ENCODE data around the gene C17orf107. TPM values are rescaled to one million over a fixed set of nuclear protein-coding genes. Genes with fewer than 3 reads are reported as not detected.

C17orf107 gene
- total and polyA plus RNA-seq, 2 of the 13 experiments (the other 11 are each of a cell fraction or from before 2014, with no cell fraction given): 0.20 to 0.59 TPM

DNA sequence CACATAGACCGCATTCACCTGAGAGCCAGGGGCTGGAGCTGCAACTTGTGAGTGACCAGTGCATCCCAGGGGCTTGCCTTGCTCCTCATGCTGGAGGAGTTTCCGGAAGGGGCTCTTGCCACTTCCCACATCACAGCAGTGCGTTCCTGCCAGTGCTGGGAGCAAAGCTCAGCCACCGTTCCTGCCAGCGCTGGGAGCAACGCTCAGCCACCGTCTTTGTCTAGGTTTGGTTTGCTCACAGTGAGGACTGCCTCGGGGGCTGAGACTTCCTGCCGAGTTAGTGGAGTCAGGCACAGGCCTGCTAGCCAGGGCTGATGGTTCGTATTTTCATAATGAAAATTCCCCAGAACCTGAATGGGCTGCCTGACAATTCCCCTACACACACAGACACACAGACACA, 9.0 kb downstream of the C17orf107 start (continued):
- TF ChIP-seq, protein P1, sequence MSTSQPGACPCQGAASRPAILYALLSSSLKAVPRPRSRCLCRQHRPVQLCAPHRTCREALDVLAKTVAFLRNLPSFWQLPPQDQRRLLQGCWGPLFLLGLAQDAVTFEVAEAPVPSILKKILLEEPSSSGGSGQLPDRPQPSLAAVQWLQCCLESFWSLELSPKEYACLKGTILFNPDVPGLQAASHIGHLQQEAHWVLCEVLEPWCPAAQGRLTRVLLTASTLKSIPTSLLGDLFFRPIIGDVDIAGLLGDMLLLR (CRISPR knock-in tag; IDR thresholded peaks at IDR 0.05): no peak
- TF ChIP-seq ZNF839 (CRISPR knock-in tag; IDR thresholded peaks at IDR 0.05; ENCODE audit: borderline replicate concordance): 0 out of 2 replicates have a peak, but pooled peaks have one; percentile 34
- no peak for TF ChIP-seq ZBTB1 (CRISPR knock-in tag; IDR thresholded peaks at IDR 0.05; ENCODE audit: borderline replicate concordance)
- TF ChIP-seq, protein P2, sequence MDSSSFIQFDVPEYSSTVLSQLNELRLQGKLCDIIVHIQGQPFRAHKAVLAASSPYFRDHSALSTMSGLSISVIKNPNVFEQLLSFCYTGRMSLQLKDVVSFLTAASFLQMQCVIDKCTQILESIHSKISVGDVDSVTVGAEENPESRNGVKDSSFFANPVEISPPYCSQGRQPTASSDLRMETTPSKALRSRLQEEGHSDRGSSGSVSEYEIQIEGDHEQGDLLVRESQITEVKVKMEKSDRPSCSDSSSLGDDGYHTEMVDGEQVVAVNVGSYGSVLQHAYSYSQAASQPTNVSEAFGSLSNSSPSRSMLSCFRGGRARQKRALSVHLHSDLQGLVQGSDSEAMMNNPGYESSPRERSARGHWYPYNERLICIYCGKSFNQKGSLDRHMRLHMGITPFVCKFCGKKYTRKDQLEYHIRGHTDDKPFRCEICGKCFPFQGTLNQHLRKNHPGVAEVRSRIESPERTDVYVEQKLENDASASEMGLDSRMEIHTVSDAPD (CRISPR knock-in tag; IDR thresholded peaks at IDR 0.05): no peak
- TF ChIP-seq PCBP2 (optimal IDR thresholded peaks at IDR 0.05; ENCODE audit: low read depth, low read length, poor library complexity, severe bottlenecking): no peak
- TF ChIP-seq, protein P3, sequence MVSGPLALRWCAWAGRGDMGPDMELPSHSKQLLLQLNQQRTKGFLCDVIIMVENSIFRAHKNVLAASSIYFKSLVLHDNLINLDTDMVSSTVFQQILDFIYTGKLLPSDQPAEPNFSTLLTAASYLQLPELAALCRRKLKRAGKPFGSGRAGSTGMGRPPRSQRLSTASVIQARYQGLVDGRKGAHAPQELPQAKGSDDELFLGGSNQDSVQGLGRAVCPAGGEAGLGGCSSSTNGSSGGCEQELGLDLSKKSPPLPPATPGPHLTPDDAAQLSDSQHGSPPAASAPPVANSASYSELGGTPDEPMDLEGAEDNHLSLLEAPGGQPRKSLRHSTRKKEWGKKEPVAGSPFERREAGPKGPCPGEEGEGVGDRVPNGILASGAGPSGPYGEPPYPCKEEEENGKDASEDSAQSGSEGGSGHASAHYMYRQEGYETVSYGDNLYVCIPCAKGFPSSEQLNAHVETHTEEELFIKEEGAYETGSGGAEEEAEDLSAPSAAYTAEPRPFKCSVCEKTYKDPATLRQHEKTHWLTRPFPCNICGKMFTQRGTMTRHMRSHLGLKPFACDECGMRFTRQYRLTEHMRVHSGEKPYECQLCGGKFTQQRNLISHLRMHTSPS (CRISPR knock-in tag; IDR thresholded peaks at IDR 0.05; ENCODE audit: low read depth): peak; percentile 78
- TF ChIP-seq ZNF557 (CRISPR knock-in tag; IDR thresholded peaks at IDR 0.05): 0 out of 2 replicates have a peak, but pooled peaks have one; percentile 52
- TF ChIP-seq ZNF484 (CRISPR knock-in tag; IDR thresholded peaks at IDR 0.05; ENCODE audit: borderline replicate concordance, low read depth): no peak
- 0 out of 2 replicates have a peak, but pooled peaks have one; percentile 54 for TF ChIP-seq ZNF274 (CRISPR knock-in tag; IDR thresholded peaks at IDR 0.05)
- TF ChIP-seq, protein P4, sequence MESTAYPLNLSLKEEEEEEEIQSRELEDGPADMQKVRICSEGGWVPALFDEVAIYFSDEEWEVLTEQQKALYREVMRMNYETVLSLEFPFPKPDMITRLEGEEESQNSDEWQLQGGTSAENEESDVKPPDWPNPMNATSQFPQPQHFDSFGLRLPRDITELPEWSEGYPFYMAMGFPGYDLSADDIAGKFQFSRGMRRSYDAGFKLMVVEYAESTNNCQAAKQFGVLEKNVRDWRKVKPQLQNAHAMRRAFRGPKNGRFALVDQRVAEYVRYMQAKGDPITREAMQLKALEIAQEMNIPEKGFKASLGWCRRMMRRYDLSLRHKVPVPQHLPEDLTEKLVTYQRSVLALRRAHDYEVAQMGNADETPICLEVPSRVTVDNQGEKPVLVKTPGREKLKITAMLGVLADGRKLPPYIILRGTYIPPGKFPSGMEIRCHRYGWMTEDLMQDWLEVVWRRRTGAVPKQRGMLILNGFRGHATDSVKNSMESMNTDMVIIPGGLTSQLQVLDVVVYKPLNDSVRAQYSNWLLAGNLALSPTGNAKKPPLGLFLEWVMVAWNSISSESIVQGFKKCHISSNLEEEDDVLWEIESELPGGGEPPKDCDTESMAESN (CRISPR knock-in tag; conservative IDR thresholded peaks at IDR 0.05): 0 out of 2 replicates have a peak, but pooled peaks have one; percentile 44
- TF ChIP-seq SMAD3 (CRISPR knock-in tag; IDR thresholded peaks at IDR 0.05): peak; percentile 49; the same call in 1 of the 2 replicates
- no peak for TF ChIP-seq HDAC6 (IDR thresholded peaks at IDR 0.05; ENCODE audit: low read depth, low read length)
- no peak for TF ChIP-seq HHEX (CRISPR knock-in tag; IDR thresholded peaks at IDR 0.05)
- TF ChIP-seq TCF12 (IDR thresholded peaks at IDR 0.05): no peak
- no peak for TF ChIP-seq TCF12 (CRISPR knock-in tag; IDR thresholded peaks at IDR 0.05)
- TF ChIP-seq RARA (CRISPR knock-in tag; IDR thresholded peaks at IDR 0.05): peak; percentile 22; the same call in 1 of the 2 replicates
- no peak for TF ChIP-seq TBX3 (IDR thresholded peaks at IDR 0.05; ENCODE audit: borderline replicate concordance)
- TF ChIP-seq ATF7 (IDR thresholded peaks at IDR 0.05): no peak
- no peak for TF ChIP-seq ATF7 (CRISPR knock-in tag; IDR thresholded peaks at IDR 0.05)
- TF ChIP-seq SMYD3 (CRISPR knock-in tag; IDR thresholded peaks at IDR 0.05): no peak
- 0 out of 2 replicates have a peak, but pooled peaks have one; percentile 27 for TF ChIP-seq PPARG (CRISPR knock-in tag; conservative IDR thresholded peaks at IDR 0.05)
- TF ChIP-seq ATAD3A (CRISPR knock-in tag; IDR thresholded peaks at IDR 0.05): no peak
- no peak for TF ChIP-seq ZNF563 (CRISPR knock-in tag; IDR thresholded peaks at IDR 0.05)
- no peak for TF ChIP-seq NR1H2 (CRISPR knock-in tag; IDR thresholded peaks at IDR 0.05; ENCODE audit: borderline replicate concordance, low read depth)
- TF ChIP-seq ZNF234 (CRISPR knock-in tag; conservative IDR thresholded peaks at IDR 0.05): no peak
- TF ChIP-seq, protein P5, sequence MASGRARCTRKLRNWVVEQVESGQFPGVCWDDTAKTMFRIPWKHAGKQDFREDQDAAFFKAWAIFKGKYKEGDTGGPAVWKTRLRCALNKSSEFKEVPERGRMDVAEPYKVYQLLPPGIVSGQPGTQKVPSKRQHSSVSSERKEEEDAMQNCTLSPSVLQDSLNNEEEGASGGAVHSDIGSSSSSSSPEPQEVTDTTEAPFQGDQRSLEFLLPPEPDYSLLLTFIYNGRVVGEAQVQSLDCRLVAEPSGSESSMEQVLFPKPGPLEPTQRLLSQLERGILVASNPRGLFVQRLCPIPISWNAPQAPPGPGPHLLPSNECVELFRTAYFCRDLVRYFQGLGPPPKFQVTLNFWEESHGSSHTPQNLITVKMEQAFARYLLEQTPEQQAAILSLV (CRISPR knock-in tag; IDR thresholded peaks at IDR 0.05; ENCODE audit: borderline replicate concordance): no peak

Measured in HepG2 (cell line).